Spinal cord (tissue), 10 donors: ENCODE measurements around the gene PTPN3. TPM values are rescaled to one million over a fixed set of nuclear protein-coding genes. Genes with fewer than 3 reads are reported as not detected.

ENCODE experiments used
- DNase-seq, 6 donors: peaks; one replicate each; pipeline versions ENCODE4 v3.0.0 to v3.0.0-alpha.2; 2013 to 2015; ENCODE audit warnings: low spot score in 6 of 6, low read depth in 4 of 6
- H3K27ac ChIP-seq: one replicate; pipeline ENCODE4 v1.5.1; 2013; ENCODE audit warnings: low read depth, low read length, control low read depth
- H3K27me3 ChIP-seq: one replicate; pipeline ENCODE4 v1.6.1; 2013; ENCODE audit warnings: low read length; ENCODE audit not compliant: control insufficient read depth, insufficient read depth
- H3K36me3 ChIP-seq: one replicate; pipeline ENCODE4 v1.6.1; 2013; ENCODE audit warnings: low read length; ENCODE audit not compliant: control insufficient read depth, insufficient read depth
- H3K4me1 ChIP-seq: one replicate; pipeline ENCODE4 v1.6.1; 2013; ENCODE audit warnings: low read length; ENCODE audit not compliant: control insufficient read depth, insufficient read depth
- H3K4me3 ChIP-seq: one replicate; pipeline ENCODE4 v1.5.1; 2013; ENCODE audit warnings: low read depth, low read length, control low read depth
- H3K9me3 ChIP-seq: one replicate; pipeline ENCODE4 v1.6.1; 2013; ENCODE audit warnings: low read length; ENCODE audit not compliant: control insufficient read depth, insufficient read depth
- WGBS: methylation state at CpG from one replicate; pipeline ENCODE4 v1.1.5; 2013; ENCODE audit warnings: missing lambda C conversion rate; ENCODE audit not compliant: insufficient coverage; 5-methylcytosine and 5-hydroxymethylcytosine counted together
- polyA plus RNA-seq, 2 donors: library from polyadenylated mRNA; unstranded; fragments of 120-200 nt; gene quantifications; one replicate each; pipeline ENCODE4 v1.2.1, GENCODE V29; 2013; ENCODE audit not compliant: insufficient read length in 2 of 2
- total RNA-seq, 2 donors: library from RNA; depleted of rRNA in 1 of 2; stranded (reverse); fragments of 120-200 nt in 1 of 2; fragments of >200 nt in 1 of 2; gene quantifications; one replicate each; pipeline versions ENCODE4 v1.2.3 to v1.2.4, GENCODE V29; 2013 to 2014
- donor health status: healthy.

Gene PTPN3
- total and polyA plus RNA-seq, 4 donors: 2.3 to 8.1 (median 7.1) TPM

GRCh38 chr9:109439378-109440116, 58.6 kb downstream of the PTPN3 start:
- no peak overlapping the region for H3K27ac ChIP-seq
- H3K27me3 ChIP-seq: no peaks in the 10 kb centered on the region
- peaks cover 3% of the 10 kb centered on the region for H3K4me1 ChIP-seq
- no peak for DNase-seq
- WGBS: no CpG with 5 or more reads among the region's 8 CpGs
- no peaks in the 10 kb centered on the region for H3K9me3 ChIP-seq
- no peaks in the 10 kb centered on the region for H3K36me3 ChIP-seq
- no peak overlapping the region for H3K4me3 ChIP-seq

- Histone ChIP-seq H3K4me3 (no peak overlapping the region), H3K9me3 (no peaks in the 10 kb centered on the region), H3K27me3 (no peaks in the 10 kb centered on the region), H3K36me3 (no peaks in the 10 kb centered on the region), H3K4me1 (peaks cover 3% of the 10 kb centered on the region), H3K27ac (no peak overlapping the region)
- no peak for DNase-seq
- 59% methylated on average over 4 of the region's 4 CpGs for WGBS
These were observed 60.8 kb downstream of the PTPN3 start for GRCh38 chr9:109437286-109437685.

- H3K36me3 ChIP-seq: no peaks in the 10 kb centered on the region
These were observed 62.0 kb downstream of the PTPN3 start for GRCh38 chr9:109436071-109436470.

GRCh38 chr9:109433476-109433875, 64.6 kb downstream of the PTPN3 start:
- Histone ChIP-seq H3K36me3 (no peaks in the 10 kb centered on the region), H3K27ac (no peak overlapping the region), H3K4me3 (no peak overlapping the region), H3K9me3 (no peaks in the 10 kb centered on the region), H3K4me1 (no peaks in the 10 kb centered on the region), H3K27me3 (no peaks in the 10 kb centered on the region)
- 100% methylated on average over 2 of the region's 5 CpGs for WGBS
- no peak for DNase-seq

More at GRCh38 chr9:109436071-109436470, 62.0 kb downstream of the PTPN3 start:
- no peak for DNase-seq
- peaks cover 3% of the 10 kb centered on the region for H3K4me1 ChIP-seq
- no peak overlapping the region for H3K4me3 ChIP-seq
- no peaks in the 10 kb centered on the region for H3K27me3 ChIP-seq
- H3K27ac ChIP-seq: no peak overlapping the region
- WGBS: 94% methylated on average over 2 of the region's 3 CpGs
- no peaks in the 10 kb centered on the region for H3K9me3 ChIP-seq

GRCh38 chr9:109430231-109430630, 67.9 kb downstream of the PTPN3 start:
- no peaks in the 10 kb centered on the region for H3K9me3 ChIP-seq
- H3K4me1 ChIP-seq: no peaks in the 10 kb centered on the region
- H3K27ac ChIP-seq: no peak overlapping the region
- H3K36me3 ChIP-seq: no peaks in the 10 kb centered on the region
- H3K4me3 ChIP-seq: no peak overlapping the region
- no peak for DNase-seq
- 40% methylated on average over 3 of the region's 4 CpGs for WGBS
- H3K27me3 ChIP-seq: no peaks in the 10 kb centered on the region

- Histone ChIP-seq H3K4me1 (no peaks in the 10 kb centered on the region), H3K36me3 (no peaks in the 10 kb centered on the region), H3K4me3 (no peak overlapping the region), H3K9me3 (no peaks in the 10 kb centered on the region), H3K27ac (no peak overlapping the region), H3K27me3 (no peaks in the 10 kb centered on the region)
- 92% methylated on average over 4 of the region's 6 CpGs for WGBS
- DNase-seq: no peak
These were observed 69.3 kb downstream of the PTPN3 start for GRCh38 chr9:109428854-109429253.

GRCh38 chr9:109427886-109428285, 70.2 kb downstream of the PTPN3 start:
- WGBS: 89% methylated on average over 1 of the region's 4 CpGs
- no peaks in the 10 kb centered on the region for H3K4me1 ChIP-seq

GRCh38 chr9:109426626-109427402, 71.3 kb downstream of the PTPN3 start:
- no peak for DNase-seq
- Histone ChIP-seq H3K4me3 (no peak overlapping the region), H3K9me3 (no peaks in the 10 kb centered on the region), H3K4me1 (no peaks in the 10 kb centered on the region), H3K27me3 (no peaks in the 10 kb centered on the region), H3K36me3 (no peaks in the 10 kb centered on the region), H3K27ac (no peak overlapping the region)
- WGBS: 78% methylated on average over 5 of the region's 9 CpGs

More at GRCh38 chr9:109427886-109428285, 70.2 kb downstream of the PTPN3 start:
- no peaks in the 10 kb centered on the region for H3K27me3 ChIP-seq
- no peak overlapping the region for H3K27ac ChIP-seq
- no peaks in the 10 kb centered on the region for H3K36me3 ChIP-seq
- DNase-seq: no peak
- H3K9me3 ChIP-seq: no peaks in the 10 kb centered on the region
- H3K4me3 ChIP-seq: no peak overlapping the region

GRCh38 chr9:109424618-109425017, 73.5 kb downstream of the PTPN3 start:
- H3K9me3 ChIP-seq: no peaks in the 10 kb centered on the region
- no peak for DNase-seq
- no peak overlapping the region for H3K27ac ChIP-seq
- no peaks in the 10 kb centered on the region for H3K27me3 ChIP-seq
- no peaks in the 10 kb centered on the region for H3K36me3 ChIP-seq
- H3K4me3 ChIP-seq: no peak overlapping the region
- no peaks in the 10 kb centered on the region for H3K4me1 ChIP-seq

- H3K9me3 ChIP-seq: no peaks in the 10 kb centered on the region
- H3K27ac ChIP-seq: no peak overlapping the region
- no peak for DNase-seq
- H3K4me1 ChIP-seq: peaks cover 2% of the 10 kb centered on the region
- no peaks in the 10 kb centered on the region for H3K36me3 ChIP-seq
- WGBS: 92% methylated on average over 1 of the region's 1 CpG
- no peaks in the 10 kb centered on the region for H3K27me3 ChIP-seq
- H3K4me3 ChIP-seq: no peak overlapping the region
These were observed 74.2 kb downstream of the PTPN3 start for GRCh38 chr9:109423877-109424276.
